GM06990 (cell line): ENCODE data around the gene ELF3.

Source experiments
- DNase-seq: peaks from one replicate; pipeline ENCODE4 v3.0.0-alpha.2; 2011; ENCODE audit not compliant: insufficient read length; ENCODE audit errors: extremely low read depth
- H3K27me3 ChIP-seq: replicated peaks from 2 replicates; pipeline ENCODE4 v1.6.0; 2011; ENCODE audit warnings: low read length; ENCODE audit not compliant: control insufficient read depth, insufficient read depth
- H3K36me3 ChIP-seq: 2 replicates; pipeline ENCODE4 v1.5.1; 2011; ENCODE audit warnings: low read length; ENCODE audit not compliant: control insufficient read depth, insufficient read depth
- H3K4me3 ChIP-seq: replicated peaks from 2 replicates; pipeline ENCODE4 v1.5.1; 2011; ENCODE audit warnings: low read depth, mild to moderate bottlenecking, control low read depth, low read length
- CTCF ChIP-seq: IDR thresholded peaks from 2 replicates; pipeline ENCODE4 v1.5.1; 2011; ENCODE audit warnings: low read length, control low read depth, mild to moderate bottlenecking, inconsistent platforms; ENCODE audit not compliant: insufficient read depth, poor library complexity, severe bottlenecking

The ELF3 gene

GRCh38 chr1:201970334-201971159 lies 39.8 kb upstream of the ELF3 start:
- H3K27me3 ChIP-seq = no peaks in the 10 kb centered on the region
- no peak for DNase-seq
- TF ChIP-seq CTCF = no peak
- no peak overlapping the region for H3K4me3 ChIP-seq
- H3K36me3 ChIP-seq = peaks cover 2% of the 10 kb centered on the region; the same call in 1 of the 2 replicates

GRCh38 chr1:201982082-201982622 lies 28.2 kb upstream of the ELF3 start:
- TF ChIP-seq CTCF = no peak
- DNase-seq = no peak

GRCh38 chr1:201982623-201983379 lies 27.6 kb upstream of the ELF3 start, which contains the start of gene RNPEP:
Gene RNPEP (plus strand): TSS chr1:201982648. CDS start chr1:201982667, 19 bp downstream.
- TF ChIP-seq CTCF = no peak
- Histone ChIP-seq H3K4me3 (peak within 1 kb of the TSS; percentile 81), H3K27me3 (no peaks in the 10 kb centered on the region), H3K36me3 (no peaks in the 10 kb centered on the region)
- peak; percentile 80 for DNase-seq

More at GRCh38 chr1:201982082-201982622, 28.2 kb upstream of the ELF3 start:
- peak overlapping the region; percentile 81 for H3K4me3 ChIP-seq
- no peaks in the 10 kb centered on the region for H3K36me3 ChIP-seq
- H3K27me3 ChIP-seq = no peaks in the 10 kb centered on the region

DNA sequence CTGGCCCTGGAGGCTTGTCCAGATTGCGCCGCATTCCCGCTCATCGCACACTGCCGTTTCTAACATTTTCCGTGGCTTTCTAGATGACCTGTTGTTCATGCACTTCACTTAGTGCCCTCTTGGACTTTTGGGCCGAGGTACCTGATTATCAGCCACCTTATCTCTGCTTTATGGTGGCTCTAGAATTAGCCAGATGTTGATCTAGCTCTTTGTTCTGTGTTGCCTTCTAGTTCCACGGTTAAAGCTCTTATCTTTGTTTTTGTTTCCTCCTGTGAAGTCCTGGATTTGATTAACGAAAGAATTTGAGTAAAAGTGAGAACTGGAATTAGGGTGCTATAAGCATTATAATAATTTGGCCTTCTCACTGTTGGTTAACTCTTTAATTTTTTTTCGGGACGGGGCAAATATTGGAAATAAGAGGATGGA lies 27.0 kb upstream of the ELF3 start:
- no peak for DNase-seq
- Histone ChIP-seq H3K4me3 (peak overlapping the region; percentile 81), H3K27me3 (no peaks in the 10 kb centered on the region), H3K36me3 (peaks cover under 1% of the 10 kb centered on the region)
- no peak for TF ChIP-seq CTCF

DNA sequence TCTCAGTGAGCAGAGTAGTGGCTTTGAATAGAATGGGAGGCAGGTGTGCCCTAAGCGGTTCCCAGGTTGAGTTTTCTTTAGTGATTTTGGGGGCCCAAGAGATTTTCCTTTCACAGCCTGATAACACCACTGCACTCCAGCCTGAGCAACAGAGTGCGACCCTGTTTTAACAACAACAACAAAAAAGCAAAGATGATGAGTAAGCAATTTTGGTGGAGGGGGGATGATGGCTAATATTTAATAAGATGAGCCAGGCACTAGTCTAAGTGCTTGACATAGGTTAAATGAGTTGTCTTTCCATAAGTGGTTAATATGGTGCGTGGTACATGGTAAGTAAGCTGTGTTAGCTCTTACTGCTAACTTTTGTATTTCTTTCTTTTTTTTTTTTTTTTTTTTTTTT lies 25.9 kb upstream of the ELF3 start:
- TF ChIP-seq CTCF = no peak
- H3K27me3 ChIP-seq = no peaks in the 10 kb centered on the region
- peaks cover 4% of the 10 kb centered on the region for H3K36me3 ChIP-seq
- no peak overlapping the region for H3K4me3 ChIP-seq
- no peak for DNase-seq
